ENCODE measurements around the gene GALNS. TPM values are rescaled to one million over a fixed set of nuclear protein-coding genes. Genes with fewer than 3 reads are reported as not detected.

The GALNS gene
- total and polyA plus RNA-seq, 2 experiments from 2014 or later, result 9.7 to 18.8 TPM

GRCh38 chr16:88839026-88839529 is 17.7 kb downstream of the GALNS start:
- Histone ChIP-seq H3K4me1 (ENCODE audit: insufficient read depth) (no peaks in the 10 kb centered on the region), H4K20me1 (replicated peaks; ENCODE audit: insufficient read depth) (no peaks in the 10 kb centered on the region), H3F3A (replicated peaks; ENCODE audit: low read depth) (no peaks in the 10 kb centered on the region), H2AFZ (no peak overlapping the region), H3K79me2 (replicated peaks; ENCODE audit: insufficient read depth) (no peaks in the 10 kb centered on the region), H3K36me3 (ENCODE audit: insufficient read depth) (no peaks in the 10 kb centered on the region; the same call in 1 of the 2 replicates), H3K27ac (ENCODE audit: low read depth) (no peak overlapping the region), H3K4me3 (no peak overlapping the region), H3K9me2 (ENCODE audit: insufficient read depth) (no peaks in the 10 kb centered on the region), H3K4me2 (no peak overlapping the region), H3K27me3 (ENCODE audit: insufficient read depth) (no peaks in the 10 kb centered on the region)
- no peak overlapping the region for H3K27ac Mint-ChIP-seq
- TF ChIP-seq, protein P1, sequence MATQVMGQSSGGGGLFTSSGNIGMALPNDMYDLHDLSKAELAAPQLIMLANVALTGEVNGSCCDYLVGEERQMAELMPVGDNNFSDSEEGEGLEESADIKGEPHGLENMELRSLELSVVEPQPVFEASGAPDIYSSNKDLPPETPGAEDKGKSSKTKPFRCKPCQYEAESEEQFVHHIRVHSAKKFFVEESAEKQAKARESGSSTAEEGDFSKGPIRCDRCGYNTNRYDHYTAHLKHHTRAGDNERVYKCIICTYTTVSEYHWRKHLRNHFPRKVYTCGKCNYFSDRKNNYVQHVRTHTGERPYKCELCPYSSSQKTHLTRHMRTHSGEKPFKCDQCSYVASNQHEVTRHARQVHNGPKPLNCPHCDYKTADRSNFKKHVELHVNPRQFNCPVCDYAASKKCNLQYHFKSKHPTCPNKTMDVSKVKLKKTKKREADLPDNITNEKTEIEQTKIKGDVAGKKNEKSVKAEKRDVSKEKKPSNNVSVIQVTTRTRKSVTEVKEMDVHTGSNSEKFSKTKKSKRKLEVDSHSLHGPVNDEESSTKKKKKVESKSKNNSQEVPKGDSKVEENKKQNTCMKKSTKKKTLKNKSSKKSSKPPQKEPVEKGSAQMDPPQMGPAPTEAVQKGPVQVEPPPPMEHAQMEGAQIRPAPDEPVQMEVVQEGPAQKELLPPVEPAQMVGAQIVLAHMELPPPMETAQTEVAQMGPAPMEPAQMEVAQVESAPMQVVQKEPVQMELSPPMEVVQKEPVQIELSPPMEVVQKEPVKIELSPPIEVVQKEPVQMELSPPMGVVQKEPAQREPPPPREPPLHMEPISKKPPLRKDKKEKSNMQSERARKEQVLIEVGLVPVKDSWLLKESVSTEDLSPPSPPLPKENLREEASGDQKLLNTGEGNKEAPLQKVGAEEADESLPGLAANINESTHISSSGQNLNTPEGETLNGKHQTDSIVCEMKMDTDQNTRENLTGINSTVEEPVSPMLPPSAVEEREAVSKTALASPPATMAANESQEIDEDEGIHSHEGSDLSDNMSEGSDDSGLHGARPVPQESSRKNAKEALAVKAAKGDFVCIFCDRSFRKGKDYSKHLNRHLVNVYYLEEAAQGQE (IDR thresholded peaks at IDR 0.05; ENCODE audit: unreplicated experiment), result no peak
- TF ChIP-seq CTCF (conservative IDR thresholded peaks at IDR 0.05; ENCODE audit: low read depth in 2 of 2), result peak in 1 of 2 experiments; percentile 35; a peak in 2 of 4 replicates
- no peak overlapping the region for H3K4me3 Mint-ChIP-seq
- H3K4me1 Mint-ChIP-seq, result no peaks in the 10 kb centered on the region
- H3K27me3 Mint-ChIP-seq (ENCODE audit: insufficient read depth, low read depth, poor library complexity), result peaks cover 14% of the 10 kb centered on the region
- no peak for DNase-seq (ENCODE audit: low spot score)
- H3K9me3 Mint-ChIP-seq, result no peaks in the 10 kb centered on the region
- H3K36me3 Mint-ChIP-seq (ENCODE audit: low read depth), result peaks cover 11% of the 10 kb centered on the region
- ATAC-seq, result no peak

GRCh38 chr16:88838566-88838965 is 18.2 kb downstream of the GALNS start:
- Histone ChIP-seq H4K20me1 (replicated peaks; ENCODE audit: insufficient read depth) (no peaks in the 10 kb centered on the region), H3K36me3 (ENCODE audit: insufficient read depth) (no peaks in the 10 kb centered on the region; the same call in 1 of the 2 replicates), H3K27ac (ENCODE audit: low read depth) (no peak overlapping the region), H3F3A (replicated peaks; ENCODE audit: low read depth) (no peaks in the 10 kb centered on the region), H2AFZ (no peak overlapping the region), H3K4me1 (ENCODE audit: insufficient read depth) (no peaks in the 10 kb centered on the region), H3K4me3 (no peak overlapping the region), H3K79me2 (replicated peaks; ENCODE audit: insufficient read depth) (no peaks in the 10 kb centered on the region), H3K9me2 (ENCODE audit: insufficient read depth) (no peaks in the 10 kb centered on the region), H3K27me3 (ENCODE audit: insufficient read depth) (no peaks in the 10 kb centered on the region), H3K4me2 (no peak overlapping the region)
- DNase-seq (ENCODE audit: low spot score) (no peak), ATAC-seq (no peak)
- H3K9me3 Mint-ChIP-seq, result no peaks in the 10 kb centered on the region
- no peak for TF ChIP-seq EZH2phosphoT487 (IDR thresholded peaks at IDR 0.05; ENCODE audit: unreplicated experiment)
- no peak overlapping the region for H3K27ac Mint-ChIP-seq
- H3K4me1 Mint-ChIP-seq, result no peaks in the 10 kb centered on the region
- peaks cover 12% of the 10 kb centered on the region for H3K27me3 Mint-ChIP-seq (ENCODE audit: insufficient read depth, low read depth, poor library complexity)
- peaks cover 11% of the 10 kb centered on the region for H3K36me3 Mint-ChIP-seq (ENCODE audit: low read depth)
- no peak overlapping the region for H3K4me3 Mint-ChIP-seq

- H3K36me3 ChIP-seq (ENCODE audit: insufficient read depth), result no peaks in the 10 kb centered on the region; the same call in 1 of the 2 replicates
- peaks cover 8% of the 10 kb centered on the region for H3K36me3 Mint-ChIP-seq (ENCODE audit: low read depth)
- H3K4me3 ChIP-seq, result no peak overlapping the region
- no peaks in the 10 kb centered on the region for H3K27me3 ChIP-seq (ENCODE audit: insufficient read depth)
- H3F3A ChIP-seq (replicated peaks; ENCODE audit: low read depth), result no peaks in the 10 kb centered on the region
- H3K9me2 ChIP-seq (ENCODE audit: insufficient read depth), result no peaks in the 10 kb centered on the region
- peaks cover 11% of the 10 kb centered on the region for H3K27me3 Mint-ChIP-seq (ENCODE audit: insufficient read depth, low read depth, poor library complexity)
- no peak overlapping the region for H3K27ac ChIP-seq (ENCODE audit: low read depth)
- no peaks in the 10 kb centered on the region for H3K4me1 Mint-ChIP-seq
- no peak overlapping the region for H3K4me2 ChIP-seq
- no peak overlapping the region for H3K27ac Mint-ChIP-seq
- DNase-seq (ENCODE audit: low spot score) (no peak), ATAC-seq (no peak)
- H3K79me2 ChIP-seq (replicated peaks; ENCODE audit: insufficient read depth), result no peaks in the 10 kb centered on the region
- H3K4me3 Mint-ChIP-seq, result no peak overlapping the region
- H2AFZ ChIP-seq, result no peak overlapping the region
- H3K9me3 Mint-ChIP-seq, result no peaks in the 10 kb centered on the region
- no peaks in the 10 kb centered on the region for H4K20me1 ChIP-seq (replicated peaks; ENCODE audit: insufficient read depth)
- no peaks in the 10 kb centered on the region for H3K4me1 ChIP-seq (ENCODE audit: insufficient read depth)
- no peak for TF ChIP-seq ZNF114 (CRISPR knock-in tag; IDR thresholded peaks at IDR 0.05)
- no peak for TF ChIP-seq NANOG (IDR thresholded peaks at IDR 0.05; ENCODE audit: borderline replicate concordance)
- no peak for TF ChIP-seq STAT1 (IDR thresholded peaks at IDR 0.05; ENCODE audit: unreplicated experiment)
- TF ChIP-seq CREB1 (CRISPR knock-in tag; IDR thresholded peaks at IDR 0.05; ENCODE audit: low read depth), result no peak
- TF ChIP-seq ZNF331 (CRISPR knock-in tag; IDR thresholded peaks at IDR 0.05; ENCODE audit: low read depth), result no peak
- TF ChIP-seq CTCF (conservative IDR thresholded peaks at IDR 0.05; ENCODE audit: low read depth in 2 of 2), result no peak
- no peak for TF ChIP-seq EZH2phosphoT487 (IDR thresholded peaks at IDR 0.05; ENCODE audit: unreplicated experiment)
These were observed 18.9 kb downstream of the GALNS start for GRCh38 chr16:88837806-88838205.

Data from GM23338 (cell line).